ENCODE measurements around the gene FAT1. TPM values are rescaled to one million over a fixed set of nuclear protein-coding genes. Genes with fewer than 3 reads are reported as not detected.

The FAT1 gene
- total RNA-seq, 2 donors from 2014 or later = 70.3 to 89.5 TPM

DNA sequence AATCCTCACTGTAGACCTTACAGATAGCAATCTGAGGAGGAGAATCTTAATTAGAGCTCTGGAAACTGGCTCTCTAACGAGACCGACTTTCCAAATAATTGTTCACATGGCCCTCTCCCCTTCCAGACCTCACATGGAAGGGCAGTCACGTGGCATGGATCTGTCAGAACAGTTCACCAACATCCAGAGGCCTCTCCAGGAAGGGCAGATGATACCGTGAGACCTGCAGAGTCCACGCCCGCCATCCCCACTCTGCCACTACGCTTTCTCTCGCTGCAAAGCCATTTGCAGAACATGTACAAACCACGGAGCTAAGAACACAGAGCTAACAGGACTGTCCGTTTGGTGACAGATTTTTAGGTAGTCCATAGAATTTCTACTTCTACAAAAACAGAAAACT is 20.7 kb downstream of the FAT1 start:
- Histone ChIP-seq H3K27ac (peak overlapping the region; percentile 91 to 92), H3K4me3 (no peak overlapping the region), H3K9me3 (no peaks in the 10 kb centered on the region), H3K36me3 (peaks cover 1% of the 10 kb centered on the region), H3K27me3 (no peaks in the 10 kb centered on the region), H3K4me1 (peaks cover 0 to 81% of the 10 kb centered on the region in 2 donors)
- TF ChIP-seq, protein P1, sequence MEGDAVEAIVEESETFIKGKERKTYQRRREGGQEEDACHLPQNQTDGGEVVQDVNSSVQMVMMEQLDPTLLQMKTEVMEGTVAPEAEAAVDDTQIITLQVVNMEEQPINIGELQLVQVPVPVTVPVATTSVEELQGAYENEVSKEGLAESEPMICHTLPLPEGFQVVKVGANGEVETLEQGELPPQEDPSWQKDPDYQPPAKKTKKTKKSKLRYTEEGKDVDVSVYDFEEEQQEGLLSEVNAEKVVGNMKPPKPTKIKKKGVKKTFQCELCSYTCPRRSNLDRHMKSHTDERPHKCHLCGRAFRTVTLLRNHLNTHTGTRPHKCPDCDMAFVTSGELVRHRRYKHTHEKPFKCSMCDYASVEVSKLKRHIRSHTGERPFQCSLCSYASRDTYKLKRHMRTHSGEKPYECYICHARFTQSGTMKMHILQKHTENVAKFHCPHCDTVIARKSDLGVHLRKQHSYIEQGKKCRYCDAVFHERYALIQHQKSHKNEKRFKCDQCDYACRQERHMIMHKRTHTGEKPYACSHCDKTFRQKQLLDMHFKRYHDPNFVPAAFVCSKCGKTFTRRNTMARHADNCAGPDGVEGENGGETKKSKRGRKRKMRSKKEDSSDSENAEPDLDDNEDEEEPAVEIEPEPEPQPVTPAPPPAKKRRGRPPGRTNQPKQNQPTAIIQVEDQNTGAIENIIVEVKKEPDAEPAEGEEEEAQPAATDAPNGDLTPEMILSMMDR (IDR thresholded peaks at IDR 0.05) = no peak
- no peak for DNase-seq (ENCODE audit: low spot score)

DNA sequence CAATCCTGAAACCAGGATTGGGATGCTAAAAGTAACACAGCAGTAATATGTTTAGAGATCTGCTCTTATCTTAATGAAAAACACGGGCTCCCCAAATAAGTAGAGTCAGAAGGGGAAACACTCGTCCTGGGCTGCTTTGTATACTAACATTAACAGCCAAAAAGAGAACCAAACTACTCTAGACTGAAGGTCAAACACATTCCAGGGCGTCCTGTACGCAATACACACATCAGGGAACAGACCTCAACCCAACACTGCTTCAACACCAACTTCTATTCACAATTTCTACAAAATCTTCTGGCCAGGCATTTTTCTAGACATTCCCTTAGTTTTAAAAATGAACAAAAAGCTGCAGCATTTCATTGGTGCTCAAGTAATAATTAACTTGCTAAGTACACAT is 21.4 kb downstream of the FAT1 start:
- no peaks in the 10 kb centered on the region for H3K36me3 ChIP-seq
- peak overlapping the region; percentile 91 to 92 for H3K27ac ChIP-seq
- peaks cover 0 to 81% of the 10 kb centered on the region in 2 donors for H3K4me1 ChIP-seq
- no peak overlapping the region for H3K4me3 ChIP-seq
- DNase-seq (ENCODE audit: low spot score) = no peak
- no peaks in the 10 kb centered on the region for H3K9me3 ChIP-seq
- TF ChIP-seq, protein P1 (IDR thresholded peaks at IDR 0.05) = no peak
- no peaks in the 10 kb centered on the region for H3K27me3 ChIP-seq

DNA sequence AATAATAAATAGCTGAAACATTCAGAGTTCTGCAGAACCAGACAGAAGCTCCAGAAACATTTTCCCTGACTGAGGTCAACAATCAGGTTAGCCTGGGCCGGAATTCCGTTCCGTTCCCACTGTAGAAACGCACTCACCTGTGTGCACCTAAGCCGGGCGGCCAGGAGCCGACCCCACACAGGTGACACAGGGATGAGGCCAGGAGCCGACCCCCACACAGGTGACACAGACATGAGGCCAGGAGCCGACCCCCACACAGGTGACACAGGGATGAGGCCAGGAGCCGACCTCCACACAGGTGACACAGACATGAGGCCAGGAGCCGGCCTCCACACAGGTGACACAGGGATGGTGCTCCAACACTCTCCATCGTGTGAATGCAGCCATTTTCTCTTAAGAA is 21.9 kb downstream of the FAT1 start:
- H3K9me3 ChIP-seq = no peaks in the 10 kb centered on the region
- peak overlapping the region in 1 of 2 donors; percentile 31 for H3K4me3 ChIP-seq
- no peaks in the 10 kb centered on the region for H3K27me3 ChIP-seq
- TF ChIP-seq, protein P1 (IDR thresholded peaks at IDR 0.05) = no peak
- DNase-seq (ENCODE audit: low spot score) = no peak
- H3K27ac ChIP-seq = peak overlapping the region; percentile 91 to 92
- H3K36me3 ChIP-seq = no peaks in the 10 kb centered on the region
- H3K4me1 ChIP-seq = peaks cover 0 to 78% of the 10 kb centered on the region in 2 donors

DNA sequence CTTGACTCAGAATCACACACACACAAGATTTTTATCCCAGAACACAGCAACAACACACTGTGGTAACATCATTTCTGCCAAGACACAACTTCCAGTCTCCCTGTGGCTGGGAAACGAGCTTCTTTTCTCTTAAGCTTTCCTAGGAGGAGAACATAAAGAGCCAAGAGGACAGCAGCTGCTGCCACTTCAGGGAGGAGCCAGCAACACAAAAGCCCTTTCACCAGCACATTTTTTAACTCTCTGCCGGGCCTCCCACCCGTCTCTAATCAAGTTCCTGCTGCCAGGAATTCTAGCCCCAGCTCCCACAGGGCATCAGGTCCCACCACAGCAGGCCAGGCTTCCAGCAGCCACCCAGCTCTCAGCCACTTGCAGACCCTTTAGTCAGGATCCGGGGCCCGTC is 22.4 kb downstream of the FAT1 start:
- Histone ChIP-seq H3K27me3 (no peaks in the 10 kb centered on the region), H3K4me1 (peaks cover 0 to 77% of the 10 kb centered on the region in 2 donors), H3K27ac (peak overlapping the region; percentile 91 to 92), H3K36me3 (no peaks in the 10 kb centered on the region), H3K4me3 (peak overlapping the region in 1 of 2 donors; percentile 31), H3K9me3 (no peaks in the 10 kb centered on the region)
- peak; percentile 65 for DNase-seq (ENCODE audit: low spot score)
- TF ChIP-seq, protein P1 (IDR thresholded peaks at IDR 0.05) = no peak

DNA sequence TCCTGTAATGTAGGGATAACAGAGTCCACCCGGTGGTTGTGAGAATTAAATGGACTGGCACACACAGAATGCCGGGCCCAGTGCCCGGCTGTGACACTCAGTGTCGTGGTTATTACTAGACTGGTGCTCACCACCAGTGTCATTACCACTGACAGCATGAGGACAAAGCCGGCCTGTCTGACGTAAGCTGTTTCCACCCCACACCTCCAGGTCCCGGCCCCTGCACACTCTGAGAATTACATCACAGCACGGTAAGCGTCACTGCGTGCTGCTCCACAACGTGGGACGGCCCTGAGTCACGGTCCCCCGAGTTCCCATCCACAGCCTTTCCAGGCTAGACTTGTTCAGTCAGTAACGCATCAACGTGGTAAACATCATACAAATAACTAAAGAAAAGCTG is 22.9 kb downstream of the FAT1 start:
- Histone ChIP-seq H3K9me3 (no peaks in the 10 kb centered on the region), H3K27ac (peak overlapping the region; percentile 91 to 92), H3K27me3 (no peaks in the 10 kb centered on the region), H3K36me3 (no peaks in the 10 kb centered on the region), H3K4me1 (peaks cover 0 to 72% of the 10 kb centered on the region in 2 donors), H3K4me3 (peak overlapping the region in 1 of 2 donors; percentile 31)
- DNase-seq (ENCODE audit: low spot score) = peak; percentile 97
- TF ChIP-seq, protein P1 (IDR thresholded peaks at IDR 0.05) = no peak

DNA sequence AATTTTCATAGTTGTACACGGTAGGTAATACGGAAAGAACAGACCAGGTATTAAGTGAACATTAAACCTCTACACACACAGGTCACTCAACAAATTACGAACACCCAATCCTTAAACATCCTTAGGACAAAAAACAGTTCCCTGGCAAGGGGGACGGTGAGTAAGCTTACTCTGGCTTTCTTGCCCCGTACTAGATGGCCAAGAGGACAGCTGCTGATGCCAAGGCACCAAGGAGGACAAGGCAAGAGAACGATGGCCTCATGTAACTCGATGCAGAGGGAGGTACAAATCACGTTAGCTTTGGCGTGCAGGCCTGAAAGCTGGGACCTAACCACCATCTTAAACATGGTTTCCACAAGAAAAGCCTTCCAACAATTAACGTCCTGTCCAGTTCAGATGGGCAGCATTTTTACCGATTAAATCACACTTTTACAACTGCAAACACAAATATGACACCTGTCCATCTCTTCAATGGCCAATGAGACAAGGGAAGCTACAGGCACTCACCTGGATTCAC is 23.7 kb downstream of the FAT1 start:
- no peaks in the 10 kb centered on the region for H3K9me3 ChIP-seq
- H3K27ac ChIP-seq = peak overlapping the region; percentile 91 to 92
- TF ChIP-seq, protein P1 (IDR thresholded peaks at IDR 0.05) = no peak
- no peak overlapping the region for H3K4me3 ChIP-seq
- H3K27me3 ChIP-seq = no peaks in the 10 kb centered on the region
- H3K4me1 ChIP-seq = peaks cover 0 to 68% of the 10 kb centered on the region in 2 donors
- H3K36me3 ChIP-seq = no peaks in the 10 kb centered on the region
- no peak for DNase-seq (ENCODE audit: low spot score)
